HepG2 (cell line): ENCODE measurements around the gene ERC1. TPM values are rescaled to one million over a fixed set of nuclear protein-coding genes. Genes with fewer than 3 reads are reported as not detected.

Experiments used
- MAF1 ChIP-seq: sonication (generic); formaldehyde crosslinking; IDR thresholded peaks from 2 replicates; pipeline ENCODE4 v1.5.0; 2020; ENCODE audit warnings: missing genetic modification reagents, borderline replicate concordance
- SALL1 ChIP-seq: sonication (generic); formaldehyde crosslinking; IDR thresholded peaks from 2 replicates; pipeline ENCODE4 v1.8.0; 2022; ENCODE audit warnings: mild to moderate bottlenecking, missing genetic modification reagents
- ZNF180 ChIP-seq: sonication (generic); formaldehyde crosslinking; IDR thresholded peaks from 2 replicates; pipeline ENCODE4 v1.4.0; 2020; ENCODE audit warnings: low read depth, missing genetic modification reagents, borderline replicate concordance
- ZNF3 ChIP-seq: IDR thresholded peaks from 2 replicates; pipeline ENCODE4 v1.7.0; 2017; ENCODE audit warnings: inconsistent platforms
- ZNF407 ChIP-seq: sonication (generic); formaldehyde crosslinking; IDR thresholded peaks from one replicate; pipeline ENCODE4 v1.5.1; 2020; ENCODE audit warnings: mild to moderate bottlenecking, missing genetic modification reagents; ENCODE audit errors: not compliant biosample characterization
- polyA plus RNA-seq, 8 experiments: library from polyadenylated mRNA; depleted of rRNA in 3 of 8; stranded (reverse) in 7 of 8; unstranded in 1 of 8; fragments of >200 nt; fragmentation: Illumina TruSeq in 4 of 8; extraction: Trizol in 4 of 8; gene quantifications; 2 replicates each; pipeline versions ENCODE4 v1.2.1 to v1.2.3, GENCODE V29; 2011 to 2016; ENCODE audit warnings: low read depth in 4 of 8, missing spikeins in 1 of 8, mixed read lengths in 1 of 8; ENCODE audit not compliant: insufficient read depth in 1 of 8
- total RNA-seq, 5 experiments: library from RNA; depleted of rRNA; stranded (reverse); fragments of >200 nt; fragmentation: Illumina TruSeq; extraction: Trizol; gene quantifications; 2 replicates each; pipeline ENCODE4 v1.2.3, GENCODE V29; 2016; ENCODE audit warnings: low read depth in 1 of 5

Gene ERC1
- total and polyA plus RNA-seq, 2 of the 13 experiments (the other 11 are each of a cell fraction or from before 2014, with no cell fraction given), result 6.1 to 12.4 TPM

DNA sequence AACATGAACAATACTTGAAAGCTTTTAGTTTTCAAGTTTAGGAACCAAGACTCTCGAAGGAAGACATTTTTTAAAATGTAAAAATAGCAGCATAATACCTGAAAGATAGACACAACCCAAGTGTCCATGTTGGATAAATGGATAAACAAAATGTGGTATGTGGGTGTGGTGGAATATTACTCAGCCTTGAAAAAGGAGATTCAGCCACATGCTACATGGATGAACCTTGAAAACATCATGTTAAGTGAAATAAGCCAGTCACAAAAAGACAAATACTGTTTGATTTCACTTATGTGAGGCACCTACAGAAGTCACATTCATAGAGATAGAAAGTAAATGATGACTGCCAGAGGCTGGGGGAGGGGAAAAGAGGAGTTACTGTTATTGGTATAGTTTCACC lies 374.7 kb downstream of the ERC1 start (continued):
- TF ChIP-seq ZNF407 (CRISPR knock-in tag), result no peak
- no peak for TF ChIP-seq MAF1 (CRISPR knock-in tag)
- TF ChIP-seq ZNF3, result no peak
- TF ChIP-seq ZNF180, result no peak
- TF ChIP-seq SALL1 (CRISPR knock-in tag), result no peak
